Activated CD4-positive, alpha-beta T cell treated with anti-CD3 and anti-CD28 coated beads for 36 hours (primary cell): Measurements from ENCODE around the gene XIST. TPM values are rescaled to one million over a fixed set of nuclear protein-coding genes. Genes with fewer than 3 reads are reported as not detected.

Source experiments
- ATAC-seq: fragments of 200-7000 bp; cut with Tn5 transposase; one replicate; pipeline ENCODE4 v1.10.0; 2021; ENCODE audit warnings: mild to moderate bottlenecking, moderate library complexity
- CTCF ChIA-PET: fragments of 350-600 bp; sonication (Branson Sonifier 250); formaldehyde crosslinking; loops from one replicate; lab custom pipeline; 2021; ENCODE audit warnings: antibody characterized with exemption; lab: Charles Lee
- POLR2A ChIA-PET: fragments of 350-600 bp; sonication (Branson Sonifier 250); formaldehyde crosslinking; loops from one replicate; lab custom pipeline; 2021; ENCODE audit warnings: antibody characterized with exemption, inconsistent platforms; lab: Charles Lee
- DNase-seq: peaks from one replicate; pipeline ENCODE4 v3.0.0-alpha.2; 2020
- H3K27ac Mint-ChIP-seq: one replicate; pipeline ENCODE4 v1.8.0; 2021; ENCODE audit warnings: mixed read lengths
- H3K27me3 Mint-ChIP-seq: one replicate; pipeline ENCODE4 v1.8.0; 2021; ENCODE audit warnings: mixed read lengths
- H3K36me3 Mint-ChIP-seq: one replicate; pipeline ENCODE4 v1.8.0; 2021; ENCODE audit warnings: low read depth, mixed read lengths
- H3K4me1 Mint-ChIP-seq: one replicate; pipeline ENCODE4 v1.8.0; 2021; ENCODE audit warnings: mixed read lengths
- H3K4me3 Mint-ChIP-seq: one replicate; pipeline ENCODE4 v1.8.0; 2021; ENCODE audit warnings: mild to moderate bottlenecking, moderate library complexity, mixed read lengths
- H3K9me3 Mint-ChIP-seq: one replicate; pipeline ENCODE4 v1.8.0; 2021; ENCODE audit warnings: low read depth, mixed read lengths
- intact Hi-C, 2 experiments: fragments of 100-400 bp; cut with DNase I in 1 of 2; cut with micrococcal nuclease in 1 of 2; formaldehyde crosslinking; loops; one replicate each; pipeline versions ENCODE4 v1.14.2 to v1.15.1; 2022 to 2024; cut with DNase I, micrococcal nuclease
- total RNA-seq, 2 experiments: library from RNA; stranded (reverse); gene quantifications; one replicate each; pipeline ENCODE4 v1.2.3, GENCODE V29; 2021

XIST gene
- total RNA-seq, 2 experiments from 2014 or later: not detected

GRCh38 chrX:73852022-73852421, 492 bp downstream of the XIST start:
- no peaks in the 10 kb centered on the region for H3K4me1 Mint-ChIP-seq
- ChIA-PET POLR2A (no interaction called here), CTCF (interaction anchor here (1.1 kb wide), 1 partner anchor 164 kb away, joined by 3 read pairs; no protein-coding TSS in a partner anchor)
- no peaks in the 10 kb centered on the region for H3K36me3 Mint-ChIP-seq
- H3K4me3 Mint-ChIP-seq: no peak overlapping the region
- H3K27ac Mint-ChIP-seq: no peak overlapping the region
- DNase-seq: no peak
- no peaks in the 10 kb centered on the region for H3K27me3 Mint-ChIP-seq
- intact Hi-C loops: no loop called here
- ATAC-seq: no peak
- H3K9me3 Mint-ChIP-seq: no peaks in the 10 kb centered on the region

- CTCF ChIA-PET: interaction anchor here (1.1 kb wide), 1 partner anchor 164 kb away, joined by 3 read pairs; no protein-coding TSS in a partner anchor
- Mint-ChIP-seq H3K27ac (no peak overlapping the region), H3K9me3 (no peaks in the 10 kb centered on the region), H3K4me3 (no peak overlapping the region), H3K4me1 (no peaks in the 10 kb centered on the region), H3K27me3 (no peaks in the 10 kb centered on the region), H3K36me3 (no peaks in the 10 kb centered on the region)
- intact Hi-C loops: no loop called here
- DNase-seq: no peak
- no peak for ATAC-seq
- POLR2A ChIA-PET: no interaction called here
Measured at GRCh38 chrX:73851014-73852009, 1.2 kb downstream of the XIST start.

- no peaks in the 10 kb centered on the region for H3K9me3 Mint-ChIP-seq
- intact Hi-C loops: no loop called here
- H3K27me3 Mint-ChIP-seq: no peaks in the 10 kb centered on the region
- H3K4me1 Mint-ChIP-seq: no peaks in the 10 kb centered on the region
- H3K27ac Mint-ChIP-seq: no peak overlapping the region
- POLR2A ChIA-PET: no interaction called here
- ATAC-seq: no peak
- peak; percentile 5 for DNase-seq
- H3K4me3 Mint-ChIP-seq: no peak overlapping the region
- no peaks in the 10 kb centered on the region for H3K36me3 Mint-ChIP-seq
- CTCF ChIA-PET: no interaction called here
Measured at GRCh38 chrX:73850124-73851013, 2.1 kb downstream of the XIST start.

GRCh38 chrX:73849073-73849472, 3.4 kb downstream of the XIST start:
- H3K4me3 Mint-ChIP-seq: no peak overlapping the region
- ChIA-PET CTCF (no interaction called here), POLR2A (no interaction called here)
- no peaks in the 10 kb centered on the region for H3K4me1 Mint-ChIP-seq
- ATAC-seq (no peak), DNase-seq (no peak)
- no peaks in the 10 kb centered on the region for H3K9me3 Mint-ChIP-seq
- intact Hi-C loops: no loop called here
- no peak overlapping the region for H3K27ac Mint-ChIP-seq
- no peaks in the 10 kb centered on the region for H3K36me3 Mint-ChIP-seq
- H3K27me3 Mint-ChIP-seq: no peaks in the 10 kb centered on the region

- Mint-ChIP-seq H3K27ac (no peak overlapping the region), H3K4me3 (no peak overlapping the region), H3K4me1 (no peaks in the 10 kb centered on the region), H3K36me3 (no peaks in the 10 kb centered on the region), H3K9me3 (no peaks in the 10 kb centered on the region), H3K27me3 (no peaks in the 10 kb centered on the region)
- ATAC-seq: no peak
- no peak for DNase-seq
- CTCF ChIA-PET: no interaction called here
- POLR2A ChIA-PET: no interaction called here
- intact Hi-C loops: no loop called here
Measured at GRCh38 chrX:73847991-73848390, 4.5 kb downstream of the XIST start.

GRCh38 chrX:73847100-73847499, 5.4 kb downstream of the XIST start:
- H3K27me3 Mint-ChIP-seq: no peaks in the 10 kb centered on the region
- ATAC-seq (no peak), DNase-seq (no peak)
- ChIA-PET CTCF (no interaction called here), POLR2A (no interaction called here)
- no peaks in the 10 kb centered on the region for H3K9me3 Mint-ChIP-seq
- no peak overlapping the region for H3K27ac Mint-ChIP-seq
- no peak overlapping the region for H3K4me3 Mint-ChIP-seq
- no peaks in the 10 kb centered on the region for H3K4me1 Mint-ChIP-seq
- H3K36me3 Mint-ChIP-seq: no peaks in the 10 kb centered on the region
- intact Hi-C loops: no loop called here

GRCh38 chrX:73842541-73843234, 9.8 kb downstream of the XIST start:
- no peaks in the 10 kb centered on the region for H3K9me3 Mint-ChIP-seq
- intact Hi-C loops: no loop called here
- ATAC-seq (no peak), DNase-seq (no peak)
- CTCF ChIA-PET: no interaction called here
- no peaks in the 10 kb centered on the region for H3K36me3 Mint-ChIP-seq
- POLR2A ChIA-PET: no interaction called here
- no peaks in the 10 kb centered on the region for H3K4me1 Mint-ChIP-seq
- H3K27me3 Mint-ChIP-seq: no peaks in the 10 kb centered on the region
- H3K27ac Mint-ChIP-seq: no peak overlapping the region
- no peak overlapping the region for H3K4me3 Mint-ChIP-seq

- intact Hi-C loops: no loop called here
- Mint-ChIP-seq H3K9me3 (no peaks in the 10 kb centered on the region), H3K4me1 (no peaks in the 10 kb centered on the region), H3K27me3 (no peaks in the 10 kb centered on the region), H3K27ac (no peak overlapping the region), H3K4me3 (no peak overlapping the region), H3K36me3 (no peaks in the 10 kb centered on the region)
- ATAC-seq (no peak), DNase-seq (no peak)
- CTCF ChIA-PET: interaction anchor here (0.7 kb wide), 1 partner anchor 23 kb away, joined by 4 read pairs; no protein-coding TSS in a partner anchor
- POLR2A ChIA-PET: no interaction called here
Measured at GRCh38 chrX:73841337-73841736, 11.2 kb downstream of the XIST start.

- H3K4me1 Mint-ChIP-seq: no peaks in the 10 kb centered on the region
- no peaks in the 10 kb centered on the region for H3K27me3 Mint-ChIP-seq
- intact Hi-C loops: no loop called here
- ATAC-seq (no peak), DNase-seq (no peak)
- H3K4me3 Mint-ChIP-seq: no peak overlapping the region
- ChIA-PET POLR2A (no interaction called here), CTCF (interaction anchor here (0.7 kb wide), 1 partner anchor 24 kb away, joined by 4 read pairs; no protein-coding TSS in a partner anchor)
- no peaks in the 10 kb centered on the region for H3K36me3 Mint-ChIP-seq
- no peaks in the 10 kb centered on the region for H3K9me3 Mint-ChIP-seq
- H3K27ac Mint-ChIP-seq: no peak overlapping the region
Measured at GRCh38 chrX:73840120-73840924, 12.2 kb downstream of the XIST start.

GRCh38 chrX:73839152-73839551, 13.4 kb downstream of the XIST start:
- Mint-ChIP-seq H3K27me3 (peaks cover 2% of the 10 kb centered on the region), H3K27ac (no peak overlapping the region), H3K36me3 (no peaks in the 10 kb centered on the region), H3K4me1 (no peaks in the 10 kb centered on the region), H3K4me3 (no peak overlapping the region), H3K9me3 (no peaks in the 10 kb centered on the region)
- DNase-seq (no peak), ATAC-seq (no peak)
- ChIA-PET POLR2A (no interaction called here), CTCF (interaction anchor here (1.0 kb wide), 1 partner anchor 16 kb away, joined by 3 read pairs; no protein-coding TSS in a partner anchor)
- intact Hi-C loops: no loop called here
